Upper lobe of right lung (tissue), 1 donor: ENCODE measurements around the gene PLA2G2F. TPM values are rescaled to one million over a fixed set of nuclear protein-coding genes. Genes with fewer than 3 reads are reported as not detected.

Source experiments
- ATAC-seq: fragments of 200-7000 bp; cut with Tn5 transposase; one replicate; pipeline ENCODE4 v1.9.1; 2020; ENCODE audit warnings: mild to moderate bottlenecking, moderate library complexity
- DNase-seq: peaks from one replicate; pipeline ENCODE4 v3.0.0-alpha.2; 2020
- H3K27ac ChIP-seq: fragments of 200-600 bp; one replicate; pipeline ENCODE4 v1.8.0; 2022
- H3K27me3 ChIP-seq: fragments of 200-600 bp; one replicate; pipeline ENCODE4 v1.8.0; 2022; ENCODE audit warnings: mild to moderate bottlenecking
- H3K36me3 ChIP-seq: fragments of 200-600 bp; one replicate; pipeline ENCODE4 v1.8.0; 2022
- H3K4me1 ChIP-seq: fragments of 200-600 bp; one replicate; pipeline ENCODE4 v1.8.0; 2022
- H3K4me3 ChIP-seq: fragments of 200-600 bp; one replicate; pipeline ENCODE4 v1.8.0; 2022; ENCODE audit warnings: mild to moderate bottlenecking
- H3K9me3 ChIP-seq: fragments of 200-600 bp; one replicate; pipeline ENCODE4 v1.8.0; 2022
- CTCF ChIP-seq: fragments of 200-600 bp; IDR thresholded peaks from one replicate; pipeline ENCODE4 v1.8.0; 2022; ENCODE audit warnings: antibody characterized with exemption
- intact Hi-C: fragments of 100-400 bp; cut with DNase I; formaldehyde crosslinking; loops from one replicate; pipeline ENCODE4 v1.11.0; 2022
- total RNA-seq: library from RNA; stranded (reverse); fragmentation: NEBNext Ultra II Directional; extraction: Animal tissue kit (Norgen Biotek cat#: 25700); gene quantifications from one replicate; pipeline ENCODE4 v1.2.1, GENCODE V29; 2021
- donor health status: DM: no; HTN: yes; CAD: no; lungs with severe emphysema.

The PLA2G2F gene
- total RNA-seq, 1 donor from 2014 or later, result not detected

GRCh38 chr1:20195462-20195780 lies 56.3 kb downstream of the PLA2G2F start:
- Histone ChIP-seq H3K4me3 (no peak overlapping the region), H3K27me3 (no peaks in the 10 kb centered on the region), H3K4me1 (peaks cover 7% of the 10 kb centered on the region), H3K9me3 (no peaks in the 10 kb centered on the region), H3K36me3 (no peaks in the 10 kb centered on the region), H3K27ac (no peak overlapping the region)
- DNase-seq (no peak), ATAC-seq (no peak)
- TF ChIP-seq CTCF, result peak; percentile 2
- intact Hi-C loops, result no loop called here

GRCh38 chr1:20197329-20197791 lies 58.2 kb downstream of the PLA2G2F start:
- Histone ChIP-seq H3K9me3 (no peaks in the 10 kb centered on the region), H3K4me3 (no peak overlapping the region), H3K27me3 (no peaks in the 10 kb centered on the region), H3K4me1 (peaks cover 7% of the 10 kb centered on the region), H3K36me3 (no peaks in the 10 kb centered on the region), H3K27ac (no peak overlapping the region)
- TF ChIP-seq CTCF, result no peak
- no peak for ATAC-seq
- DNase-seq, result peak; percentile 45
- intact Hi-C loops, result no loop called here

GRCh38 chr1:20198296-20198695 lies 59.2 kb downstream of the PLA2G2F start:
- intact Hi-C loops, result no loop called here
- no peak for ATAC-seq

GRCh38 chr1:20198918-20199317 lies 59.8 kb downstream of the PLA2G2F start:
- H3K36me3 ChIP-seq, result no peaks in the 10 kb centered on the region
- H3K4me1 ChIP-seq, result peaks cover 3% of the 10 kb centered on the region
- TF ChIP-seq CTCF, result no peak
- H3K27me3 ChIP-seq, result no peaks in the 10 kb centered on the region
- no peak overlapping the region for H3K27ac ChIP-seq
- DNase-seq (no peak), ATAC-seq (no peak)
- H3K9me3 ChIP-seq, result no peaks in the 10 kb centered on the region
- H3K4me3 ChIP-seq, result no peak overlapping the region
- intact Hi-C loops, result no loop called here

More at GRCh38 chr1:20198296-20198695, 59.2 kb downstream of the PLA2G2F start:
- H3K27ac ChIP-seq, result no peak overlapping the region
- H3K36me3 ChIP-seq, result no peaks in the 10 kb centered on the region
- H3K4me1 ChIP-seq, result peaks cover 3% of the 10 kb centered on the region
- no peak overlapping the region for H3K4me3 ChIP-seq
- no peaks in the 10 kb centered on the region for H3K27me3 ChIP-seq
- no peak for DNase-seq
- H3K9me3 ChIP-seq, result no peaks in the 10 kb centered on the region
- no peak for TF ChIP-seq CTCF

GRCh38 chr1:20199403-20199802 lies 60.3 kb downstream of the PLA2G2F start:
- no peak for TF ChIP-seq CTCF
- Histone ChIP-seq H3K27me3 (no peaks in the 10 kb centered on the region), H3K9me3 (no peaks in the 10 kb centered on the region), H3K4me1 (peaks cover 3% of the 10 kb centered on the region), H3K27ac (no peak overlapping the region), H3K4me3 (no peak overlapping the region), H3K36me3 (no peaks in the 10 kb centered on the region)
- no peak for DNase-seq
- ATAC-seq, result no peak
- intact Hi-C loops, result no loop called here

- intact Hi-C loops, result no loop called here
Measured at GRCh38 chr1:20199840-20200239, 60.7 kb downstream of the PLA2G2F start.

More at GRCh38 chr1:20199840-20200239, 60.7 kb downstream of the PLA2G2F start:
- H3K27ac ChIP-seq, result no peak overlapping the region
- no peaks in the 10 kb centered on the region for H3K36me3 ChIP-seq
- no peaks in the 10 kb centered on the region for H3K27me3 ChIP-seq
- no peaks in the 10 kb centered on the region for H3K9me3 ChIP-seq
- no peak overlapping the region for H3K4me3 ChIP-seq
- H3K4me1 ChIP-seq, result peaks cover 2% of the 10 kb centered on the region
- DNase-seq (no peak), ATAC-seq (no peak)
- no peak for TF ChIP-seq CTCF
